GM19438 (cell line): ENCODE measurements around the gene ACADSB.

Experiments
- ATAC-seq: cut with Tn5 transposase; IDR thresholded peaks from one replicate; pipeline ENCODE4 v1.9.1; 2021; ENCODE audit warnings: low read depth; ENCODE audit not compliant: unreplicated experiment

The ACADSB gene

DNA sequence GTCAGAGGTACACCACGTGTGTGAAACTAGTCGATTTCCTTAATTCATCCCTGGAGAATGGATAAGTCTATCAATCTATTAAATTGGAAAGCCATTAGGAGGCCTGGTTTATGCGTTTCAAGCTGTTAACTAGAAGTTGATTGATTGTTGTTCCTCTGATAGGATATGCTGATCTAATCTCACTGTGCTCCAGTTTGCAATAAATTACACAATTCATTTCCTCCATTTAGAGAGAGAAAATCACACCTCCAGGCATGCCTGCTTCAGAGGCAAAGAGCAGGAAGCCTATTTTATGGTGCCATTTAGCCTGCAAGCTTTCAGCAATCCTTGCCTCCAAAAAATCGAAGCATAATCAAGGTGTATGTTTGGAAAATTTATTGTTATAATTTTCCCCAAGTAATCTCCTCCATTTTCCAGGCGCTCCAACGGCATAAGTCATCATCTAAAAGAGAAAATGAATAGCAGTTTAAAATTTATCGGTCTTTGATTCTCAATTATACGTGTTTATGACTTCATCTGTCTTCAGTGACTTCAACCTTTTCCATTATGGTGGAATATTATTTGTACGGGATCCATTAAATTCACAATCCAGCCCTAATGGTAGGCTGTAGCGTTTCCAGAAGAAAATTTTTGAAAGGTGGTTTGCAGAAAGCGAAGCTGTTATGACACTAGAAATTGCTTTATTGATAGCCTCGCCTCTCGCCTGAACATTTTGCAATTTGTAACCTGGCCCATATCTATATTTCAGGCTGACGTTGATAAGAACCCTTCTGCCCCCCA is 84.0 kb downstream of the ACADSB start:
- ATAC-seq = no peak

DNA sequence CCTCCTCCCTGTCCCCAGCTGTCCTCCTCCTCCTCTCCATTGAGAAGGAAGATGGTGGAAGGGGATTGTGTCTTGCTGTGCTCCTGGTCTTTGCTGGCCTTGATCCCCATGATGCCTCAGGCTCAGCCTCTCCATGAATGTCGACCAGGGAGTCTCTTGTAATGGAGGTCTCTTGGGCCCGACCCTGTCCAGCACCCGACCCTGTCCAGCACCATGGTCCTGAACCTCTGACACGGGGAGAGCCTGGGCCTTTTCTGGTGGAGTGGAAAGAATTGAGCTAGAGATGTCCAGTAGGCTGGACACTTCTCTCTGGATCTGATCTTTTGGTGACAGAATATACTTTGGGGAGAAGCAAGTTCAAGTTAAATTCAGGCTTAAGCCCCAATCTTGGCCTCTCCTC is 84.7 kb downstream of the ACADSB start:
- no peak for ATAC-seq

DNA sequence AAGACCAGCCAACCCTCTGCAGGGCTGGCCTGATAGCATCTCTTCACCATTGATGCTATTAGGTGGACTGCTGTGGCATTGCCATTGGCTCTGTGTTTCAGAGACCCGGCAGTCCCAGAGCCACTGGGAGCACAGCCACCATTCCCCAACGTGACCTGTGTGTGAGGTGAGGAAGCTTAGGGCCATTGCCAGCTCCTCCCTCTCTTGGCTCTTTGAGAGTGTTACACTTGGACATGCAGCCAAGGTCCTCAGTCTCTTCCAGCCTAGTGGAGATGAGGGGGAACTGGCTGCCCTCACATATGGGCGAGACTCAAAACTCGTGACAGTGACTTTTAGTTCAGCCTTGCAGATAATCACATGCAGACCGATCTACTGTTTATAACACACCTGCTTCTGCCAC is 87.6 kb downstream of the ACADSB start:
- ATAC-seq = no peak

DNA sequence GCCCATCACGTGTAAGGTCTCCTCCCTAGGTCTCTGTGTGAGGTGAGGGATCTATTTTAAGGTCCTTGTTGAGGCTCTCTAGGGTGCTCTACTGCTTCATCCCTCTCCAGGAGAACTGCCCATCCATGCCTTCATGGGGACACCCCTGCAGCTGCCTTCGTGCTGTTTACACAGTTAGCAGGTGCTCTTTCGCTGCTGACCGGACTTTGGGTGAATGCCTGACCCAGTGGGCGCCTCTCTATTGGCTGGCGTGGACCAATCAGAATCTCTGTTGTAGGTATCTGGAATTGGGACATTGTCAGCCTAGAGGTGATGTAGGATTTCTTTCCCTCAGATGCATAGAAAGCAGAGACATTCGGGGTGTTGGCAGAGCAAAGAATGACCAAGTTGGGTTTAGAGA is 88.2 kb downstream of the ACADSB start:
- ATAC-seq = no peak

DNA sequence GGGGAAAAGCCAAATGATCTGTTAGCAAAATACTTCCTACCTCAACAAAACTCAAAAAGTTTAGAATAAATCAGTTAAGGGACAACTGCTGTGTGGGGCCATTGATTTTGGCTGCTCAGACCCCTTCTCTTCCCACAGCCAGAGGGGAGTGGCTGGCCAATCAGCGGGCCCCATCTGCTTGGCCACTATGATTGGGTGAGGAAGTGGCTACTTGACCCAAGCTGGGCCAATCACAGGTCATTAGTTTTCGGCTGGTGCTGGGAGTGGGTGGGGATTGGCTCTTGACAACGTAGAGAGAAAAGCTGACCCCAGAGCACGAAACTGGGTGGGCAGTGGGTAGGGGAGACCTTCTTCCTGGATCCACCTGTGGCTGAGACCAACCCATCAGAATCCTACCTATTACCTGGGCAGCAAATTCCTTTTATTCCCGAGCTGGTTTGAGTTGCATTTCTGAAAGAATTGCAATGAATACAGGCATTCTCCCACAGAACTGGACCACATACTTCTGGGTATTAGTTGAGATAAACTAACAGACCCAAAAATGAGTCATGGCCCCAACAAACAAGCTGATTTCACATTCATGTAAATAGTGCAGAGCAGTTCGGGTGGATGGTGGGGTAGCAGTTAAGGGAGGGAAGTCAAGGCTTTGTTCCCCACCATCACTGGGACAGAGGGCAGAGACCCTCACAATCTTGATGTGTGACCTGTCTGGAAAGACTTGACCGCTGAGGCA is 91.4 kb downstream of the ACADSB start:
- no peak for ATAC-seq

DNA sequence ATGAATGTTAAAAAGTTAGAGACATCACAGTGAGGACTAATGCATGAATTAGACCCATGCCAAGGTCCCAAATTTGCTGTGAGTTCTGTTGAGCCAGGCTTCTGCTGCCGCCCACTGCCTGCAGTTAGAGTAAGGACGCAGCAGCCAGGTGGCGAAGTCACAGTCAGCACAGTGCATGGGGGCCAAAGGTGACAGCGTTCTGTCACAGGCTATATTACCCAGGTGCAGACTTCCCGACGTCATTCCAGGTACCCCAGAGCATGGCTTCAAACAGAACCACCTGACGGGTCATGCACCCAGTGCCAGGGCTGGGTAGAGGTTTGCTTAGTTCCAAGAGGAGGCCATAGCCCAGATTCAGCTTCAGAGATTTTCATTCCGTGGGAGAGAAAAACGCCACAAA is 93.1 kb downstream of the ACADSB start:
- ATAC-seq = no peak

DNA sequence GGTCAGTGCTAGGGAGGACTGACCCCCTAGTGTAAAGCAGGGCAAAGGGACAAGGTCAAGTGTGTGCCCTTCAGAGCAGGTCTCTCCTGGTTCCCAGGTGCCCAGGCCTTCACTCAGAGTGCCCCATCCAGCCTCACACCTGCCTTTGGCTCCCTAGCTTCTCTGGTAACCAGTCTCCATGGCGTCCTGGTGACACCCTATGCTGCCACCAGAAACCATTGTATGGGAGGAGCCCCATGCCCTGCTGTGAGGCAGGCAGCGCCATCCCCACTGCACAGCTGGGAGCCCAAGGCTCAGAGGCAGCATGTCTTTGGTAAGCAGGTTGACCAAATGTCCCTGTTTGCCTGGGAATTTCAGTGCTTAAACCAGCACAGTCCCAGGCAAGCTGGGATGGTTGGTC is 93.9 kb downstream of the ACADSB start:
- no peak for ATAC-seq

DNA sequence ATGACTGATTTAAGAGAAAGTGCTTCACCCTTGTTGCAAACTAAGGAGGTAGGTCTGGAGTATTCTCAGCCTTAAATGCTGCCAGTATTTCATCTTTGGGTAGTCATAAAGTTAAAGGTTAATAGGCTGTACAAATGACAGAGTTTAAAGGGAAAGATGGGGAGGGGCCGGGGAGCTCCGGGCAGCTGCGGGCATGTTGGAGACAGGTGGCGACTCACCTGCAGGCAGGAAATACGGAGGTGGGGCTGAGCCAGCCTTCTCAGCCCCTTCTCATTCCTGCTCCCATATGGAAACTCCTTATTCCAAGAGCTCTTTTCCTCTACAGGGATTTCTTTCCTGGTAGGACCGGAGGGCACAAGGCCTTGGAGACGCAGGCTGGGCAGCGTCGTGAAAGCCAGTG is 95.1 kb downstream of the ACADSB start:
- no peak for ATAC-seq
